ENCODE data around the gene TASP1. TPM values are rescaled to one million over a fixed set of nuclear protein-coding genes. Genes with fewer than 3 reads are reported as not detected.

TASP1 gene
- total RNA-seq, 1 experiment from 2014 or later, result 9.5 TPM

- Histone ChIP-seq H2BK12ac (ENCODE audit: insufficient read length, low read depth, low read length) (no peak overlapping the region), H3K9ac (ENCODE audit: extremely low read depth, insufficient read length, low read length) (no peak overlapping the region), H2BK120ac (ENCODE audit: low read depth, low read length, poor library complexity, severe bottlenecking) (no peak overlapping the region), H3K18ac (ENCODE audit: insufficient read length, low read depth, low read length) (no peak overlapping the region), H3K4me2 (ENCODE audit: insufficient read depth, insufficient read length, low read length) (no peak overlapping the region), H3K79me1 (ENCODE audit: insufficient read depth, low read depth, low read length, poor library complexity, severe bottlenecking) (no peaks in the 10 kb centered on the region), H4K5ac (ENCODE audit: insufficient read length, low read depth, low read length) (no peak overlapping the region), H3K14ac (ENCODE audit: insufficient read depth, low read length) (no peak overlapping the region), H3K23ac (ENCODE audit: insufficient read length, low read depth, low read length) (no peak overlapping the region), H3K9me3 (ENCODE audit: control insufficient read depth, low read depth, low read length) (no peaks in the 10 kb centered on the region), H4K20me1 (ENCODE audit: control insufficient read depth, insufficient read depth, insufficient read length) (no peaks in the 10 kb centered on the region), H4K91ac (ENCODE audit: insufficient read length, low read depth, low read length) (no peak overlapping the region), H4K8ac (replicated peaks; ENCODE audit: insufficient read length, low read depth, low read length) (no peak overlapping the region), H2BK15ac (ENCODE audit: low read depth, low read length) (no peak overlapping the region), H3K4ac (ENCODE audit: low read depth, low read length) (no peak overlapping the region), H3K4me1 (ENCODE audit: insufficient read depth, low read length) (no peaks in the 10 kb centered on the region), H3K56ac (ENCODE audit: insufficient read length, low read depth, low read length) (no peak overlapping the region), H3K79me2 (ENCODE audit: insufficient read depth, low read length) (no peaks in the 10 kb centered on the region), H2BK20ac (ENCODE audit: low read depth, low read length, poor library complexity, severe bottlenecking) (no peak overlapping the region), H2AFZ (ENCODE audit: low read length) (no peak overlapping the region), H3T11ph (ENCODE audit: low read length) (no peak overlapping the region), H3K27me3 (ENCODE audit: insufficient read depth, low read length) (no peaks in the 10 kb centered on the region), H3K23me2 (ENCODE audit: insufficient read length, low read depth, low read length, poor library complexity, severe bottlenecking) (no peaks in the 10 kb centered on the region), H3K27ac (ENCODE audit: insufficient read length, low read depth, low read length) (no peak overlapping the region), H2BK5ac (ENCODE audit: insufficient read length, low read length) (no peak overlapping the region), H2AK5ac (ENCODE audit: insufficient read length, low read length) (no peak overlapping the region)
- Mint-ChIP-seq H3K36me3 (ENCODE audit: insufficient read depth in 1 of 3, low read depth in 3 of 3) (no peaks in the 10 kb centered on the region), H3K27ac (no peak overlapping the region), H3K27me3 (ENCODE audit: low read depth) (no peaks in the 10 kb centered on the region), H3K4me1 (peaks cover 2 to 14% of the 10 kb centered on the region in 2 experiments; a peak in 3 of 4 replicates), H3K9me3 (no peaks in the 10 kb centered on the region), H3K4me3 (no peak overlapping the region)
- no peak for DNase-seq
- TF ChIP-seq CTCF (conservative IDR thresholded peaks at IDR 0.05), result no peak
- no CpG with 5 or more reads among the region's 4 CpGs for WGBS (ENCODE audit: extremely low coverage, insufficient read length, low lambda C conversion rate)
These were observed 94.9 kb downstream of the TASP1 start for GRCh38 chr20:13543783-13544182.

All from H9 (cell line).